Measurements from ENCODE around the gene SRRM2.

The SRRM2 gene

DNA sequence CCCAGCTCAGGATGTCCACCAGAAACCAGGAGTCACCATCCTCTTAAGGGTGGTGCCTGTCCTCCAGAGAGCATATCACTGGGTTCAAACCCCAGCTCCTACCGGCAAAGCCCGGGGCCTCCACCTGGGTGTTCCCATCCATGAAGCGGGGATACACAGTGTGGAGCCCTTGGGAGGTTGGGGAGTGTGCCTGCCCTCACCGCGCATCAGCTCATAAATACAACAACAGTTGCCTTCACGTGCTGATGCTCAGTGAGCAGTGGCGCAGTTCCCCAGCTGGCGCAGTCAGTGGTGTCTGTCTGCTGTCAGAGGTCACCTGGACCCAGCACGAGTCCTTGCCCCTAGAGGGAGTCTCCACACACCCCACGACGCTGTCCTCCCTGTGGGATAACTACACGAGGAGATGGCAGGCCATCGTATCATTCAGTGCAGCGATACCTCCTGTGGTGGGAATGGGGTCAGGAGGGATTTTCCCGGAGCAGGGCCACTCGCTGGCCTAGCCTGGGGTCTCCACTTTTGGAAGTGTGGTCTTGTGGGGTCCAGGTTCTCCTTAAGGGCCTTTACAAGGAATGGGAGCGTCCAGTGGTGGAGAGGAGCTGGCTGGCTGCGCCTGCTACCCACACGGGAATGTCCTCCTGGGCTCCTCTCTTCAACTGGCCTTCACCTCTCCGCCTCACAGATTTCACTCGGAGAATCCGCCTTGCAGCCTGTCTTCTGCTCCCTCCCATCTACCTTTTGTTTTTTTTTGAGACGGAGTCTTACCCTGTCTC is 26.9 kb downstream of the SRRM2 start:
- FAIRE-seq = no peak

DNA sequence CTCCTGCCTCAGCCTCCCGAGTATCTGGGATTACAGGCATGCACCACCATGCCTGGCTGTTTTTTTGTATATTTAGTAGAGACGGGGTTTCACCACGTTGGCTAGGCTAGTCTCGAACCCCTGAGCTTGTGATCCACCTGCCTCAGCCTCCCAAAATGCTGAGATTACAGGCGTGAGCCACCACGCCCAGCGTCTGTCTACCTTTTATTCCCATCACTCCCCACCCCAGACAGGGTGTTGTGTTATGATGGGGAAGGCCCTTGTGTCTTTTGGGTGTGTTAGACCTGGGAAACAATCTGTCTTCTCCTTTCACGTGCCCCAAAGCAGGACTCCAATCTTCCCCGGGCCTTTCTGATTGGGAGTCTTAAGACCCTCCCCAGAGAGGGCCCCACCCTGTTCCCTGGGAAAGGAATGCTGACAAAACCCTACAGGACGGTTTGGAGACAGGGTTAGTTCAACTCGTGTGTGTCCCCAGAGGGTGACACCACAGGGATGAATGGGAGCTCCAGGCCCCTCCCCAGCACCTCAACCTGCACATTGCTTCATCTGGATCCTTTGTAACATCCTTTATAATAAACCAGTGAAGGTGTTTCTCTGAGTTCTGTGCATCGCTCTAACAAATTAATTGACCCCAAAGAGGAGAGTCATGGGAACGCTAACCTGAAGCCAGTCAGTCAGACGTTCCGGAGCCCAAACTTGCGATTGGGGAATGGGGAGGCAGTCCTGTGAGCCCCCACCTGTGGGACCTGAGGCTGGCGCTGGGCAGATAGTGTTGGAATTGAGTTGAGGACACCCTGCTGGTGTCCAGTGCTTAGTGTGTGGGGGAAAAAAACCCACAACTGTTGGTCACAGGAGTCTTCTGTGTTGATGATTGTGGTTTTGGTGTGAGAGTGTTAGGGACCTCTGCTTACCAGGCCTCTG is 27.8 kb downstream of the SRRM2 start:
- FAIRE-seq = no peak

- no peak for FAIRE-seq
Observed at GRCh38 chr16:2782583-2783351, 30.3 kb downstream of the SRRM2 start.

DNA sequence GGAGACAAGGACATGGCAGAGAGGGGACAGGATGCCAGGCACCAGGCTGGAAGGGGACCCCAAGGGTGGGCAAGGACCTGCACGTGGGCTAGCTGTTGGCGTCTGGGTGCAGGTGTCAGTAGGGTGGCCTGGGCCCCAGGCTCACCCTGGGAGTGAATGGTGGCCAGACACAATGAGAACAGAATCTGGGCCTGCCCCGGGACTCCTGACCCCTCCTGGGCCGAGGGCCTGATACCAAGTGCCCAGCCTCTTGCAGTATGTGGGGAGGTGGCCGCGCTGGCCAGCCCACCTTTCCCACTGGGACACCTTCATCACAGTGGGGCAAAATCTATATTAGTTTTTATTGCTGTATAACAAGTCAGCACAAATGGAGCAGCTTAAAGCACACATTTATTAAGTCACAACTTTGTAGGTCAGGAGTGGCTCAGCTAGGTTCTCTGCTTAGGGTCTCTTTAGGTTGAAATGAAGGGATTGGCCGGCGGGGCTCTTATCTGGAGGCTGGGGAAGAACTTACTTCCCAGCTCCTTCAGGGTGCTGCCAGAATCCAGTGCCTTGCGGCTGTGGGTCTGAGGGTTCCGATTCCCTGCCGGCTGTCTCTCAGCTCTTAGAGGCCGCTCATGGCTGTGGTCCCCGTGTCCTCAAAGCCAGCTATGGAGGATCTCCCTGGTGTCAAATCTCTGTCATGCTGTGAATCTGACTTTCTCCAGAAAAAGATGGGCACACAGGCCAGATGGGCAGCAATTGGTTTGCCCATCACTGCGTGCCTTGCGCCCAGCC is 31.3 kb downstream of the SRRM2 start:
- no peak for FAIRE-seq

DNA sequence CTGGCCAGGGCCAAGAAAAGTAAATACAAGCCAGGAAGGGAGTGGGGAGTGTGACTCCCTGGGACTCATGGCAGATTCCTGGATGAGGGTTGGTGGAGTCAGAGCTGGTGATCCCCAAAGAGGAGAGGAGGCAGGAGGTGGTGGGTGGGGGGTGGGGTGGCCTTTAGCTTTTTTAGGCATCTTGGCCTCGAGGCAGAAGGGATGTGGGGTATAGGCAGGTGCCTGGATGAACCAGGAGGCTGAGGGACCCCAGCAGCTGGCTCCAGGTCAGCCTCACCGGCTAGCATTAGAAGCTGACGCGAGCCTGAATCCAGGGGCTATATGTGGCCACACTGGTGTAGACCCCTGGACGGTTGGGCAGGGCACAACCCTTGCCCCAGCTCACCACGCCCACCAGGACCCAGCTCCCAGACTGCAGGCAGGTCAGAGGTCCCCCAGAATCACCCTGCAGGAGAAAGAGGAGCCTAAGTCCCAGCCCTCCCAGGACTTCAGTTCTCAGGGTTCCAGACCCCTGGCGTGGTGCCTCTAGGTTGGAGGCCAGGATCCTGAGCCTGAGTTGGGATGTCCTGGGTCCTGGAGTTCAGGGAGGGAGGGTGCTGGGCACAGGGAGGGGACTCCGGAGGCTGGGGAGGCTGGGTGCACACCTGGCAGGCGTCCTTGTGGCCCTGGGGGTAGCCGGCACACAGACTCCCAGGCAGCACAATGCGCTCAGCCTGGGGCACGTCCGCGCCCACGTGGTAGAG is 32.1 kb downstream of the SRRM2 start:
- no peak for FAIRE-seq

- FAIRE-seq = no peak
Observed at GRCh38 chr16:2785101-2785991, 32.9 kb downstream of the SRRM2 start.

DNA sequence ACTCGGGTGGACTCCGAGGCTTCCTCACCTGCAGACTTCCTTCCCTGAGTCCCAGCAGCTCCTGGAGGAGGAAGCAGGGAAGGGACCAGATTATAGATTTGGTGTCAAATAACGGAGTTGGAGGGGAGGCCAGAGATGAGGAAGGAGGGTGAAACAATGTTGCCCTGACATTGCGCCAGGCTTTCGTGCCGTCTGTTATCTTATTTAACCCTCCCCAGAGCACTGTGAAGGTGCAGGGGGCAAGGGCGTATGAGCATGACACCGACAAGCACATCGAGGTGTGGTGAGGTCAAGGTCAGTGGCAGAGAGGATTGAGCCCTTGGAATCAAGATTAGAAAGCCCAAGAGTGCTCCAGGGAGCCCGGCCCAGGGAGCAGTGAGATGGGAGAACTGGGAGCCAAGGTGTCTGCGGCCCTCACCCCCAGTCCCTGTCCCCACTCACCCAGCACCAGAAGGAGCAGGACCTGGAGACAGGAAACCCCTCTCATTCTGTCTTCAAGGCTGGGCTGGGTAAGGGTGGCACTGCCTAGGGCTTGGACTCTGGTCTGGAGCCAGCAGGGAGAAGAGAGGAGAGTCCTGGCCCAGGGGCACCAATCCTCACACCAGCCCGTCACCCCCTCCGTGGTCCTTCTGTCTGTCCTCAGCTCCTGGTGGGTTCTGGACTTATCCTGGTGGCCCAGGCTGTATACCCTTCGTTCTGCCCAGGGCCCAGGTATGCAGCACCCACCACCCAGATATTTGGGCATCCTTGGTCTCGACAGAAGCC is 33.8 kb downstream of the SRRM2 start:
- no peak for FAIRE-seq

GRCh38 chr16:2786826-2787151 is 34.4 kb downstream of the SRRM2 start:
- no peak for FAIRE-seq

- no peak for FAIRE-seq
Observed at GRCh38 chr16:2787406-2787805, 35.0 kb downstream of the SRRM2 start, which contains the start of gene PRSS33. Gene PRSS33, minus strand, starts transcription at chr16:2787560. Its CDS starts 1,013 bp downstream, at chr16:2786547.

- no peak for FAIRE-seq
Observed at GRCh38 chr16:2787961-2788360, 35.5 kb downstream of the SRRM2 start.

DNA sequence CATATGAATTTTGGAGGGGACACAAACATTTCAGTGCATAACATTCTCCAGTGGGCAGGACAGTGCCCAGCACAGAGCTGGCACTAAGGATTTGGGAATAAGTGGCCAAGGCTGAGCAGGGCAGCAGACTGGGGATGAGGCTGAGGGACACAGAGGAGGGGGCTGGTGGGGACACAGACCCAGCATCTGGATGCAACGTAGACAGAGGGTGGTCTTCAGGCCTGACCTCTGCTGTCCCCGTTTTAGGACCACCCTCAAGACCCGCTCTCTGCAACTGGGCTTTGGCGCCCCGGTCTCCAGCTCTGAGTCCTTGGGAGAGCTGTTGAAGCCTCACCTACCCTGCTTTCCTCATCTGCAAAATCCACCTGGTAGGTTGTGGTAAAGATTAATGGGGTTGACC is 38.2 kb downstream of the SRRM2 start:
- FAIRE-seq = no peak

DNA sequence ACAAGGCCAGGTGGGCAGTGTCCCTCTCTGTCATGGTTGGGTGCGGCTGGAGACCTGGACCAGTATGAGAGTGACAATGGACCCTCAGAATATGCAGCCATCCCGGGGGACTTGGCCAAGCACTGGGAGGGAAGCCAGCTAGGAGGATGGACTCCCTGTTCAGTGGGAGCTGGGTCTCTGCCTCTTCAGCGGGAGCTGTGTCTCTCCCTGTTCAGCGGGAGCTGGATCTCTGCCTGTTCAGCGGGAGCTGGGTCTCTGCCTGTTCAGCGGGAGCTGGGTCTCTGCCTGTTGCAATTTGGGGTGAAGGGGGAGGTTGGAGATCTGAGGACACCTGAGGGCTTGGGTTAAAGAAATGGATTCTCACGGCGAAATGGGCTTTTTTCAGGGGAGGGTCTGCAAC is 38.7 kb downstream of the SRRM2 start:
- FAIRE-seq = no peak

DNA sequence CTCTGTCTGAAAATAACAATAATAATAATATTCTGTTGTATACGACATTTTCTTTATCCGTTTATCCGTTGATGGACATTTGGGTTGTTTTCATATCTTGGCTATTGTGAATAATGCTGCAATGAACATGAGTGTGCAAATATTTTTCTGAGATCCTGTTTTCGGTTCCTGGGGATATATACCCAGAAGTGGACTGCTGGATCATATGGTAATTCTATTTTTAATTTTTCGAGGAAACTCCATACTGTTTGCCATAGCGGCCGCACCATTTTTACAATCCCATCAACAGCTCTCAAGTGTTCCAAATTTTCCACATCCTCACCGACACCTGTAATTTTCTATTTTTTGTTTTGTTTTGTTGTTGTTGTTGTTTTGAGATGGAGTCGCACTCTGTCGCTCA is 40.5 kb downstream of the SRRM2 start:
- no peak for FAIRE-seq

- no peak for FAIRE-seq
Observed at GRCh38 chr16:2795395-2796143, 43.1 kb downstream of the SRRM2 start.

DNA sequence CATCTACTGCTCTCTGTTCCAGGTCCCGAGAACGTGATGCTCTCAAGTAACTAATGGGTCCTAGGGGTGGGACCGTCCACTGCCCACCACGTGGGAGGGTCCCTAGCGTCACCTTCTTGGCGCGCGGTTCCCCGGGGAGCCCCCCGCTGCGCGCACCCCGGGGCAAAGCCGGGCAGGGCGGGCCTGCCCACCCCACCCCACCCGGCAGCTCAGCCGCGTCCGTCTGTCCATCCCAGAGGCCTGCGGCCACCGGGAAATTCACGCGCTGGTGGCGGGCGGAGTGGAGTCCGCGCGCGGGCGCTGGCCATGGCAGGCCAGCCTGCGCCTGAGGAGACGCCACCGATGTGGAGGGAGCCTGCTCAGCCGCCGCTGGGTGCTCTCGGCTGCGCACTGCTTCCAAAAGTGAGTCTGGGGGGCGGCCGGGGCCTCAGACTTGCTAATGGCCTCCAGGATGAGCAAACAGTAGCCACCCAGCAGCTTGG is 46.3 kb downstream of the SRRM2 start:
- no peak for FAIRE-seq

DNA sequence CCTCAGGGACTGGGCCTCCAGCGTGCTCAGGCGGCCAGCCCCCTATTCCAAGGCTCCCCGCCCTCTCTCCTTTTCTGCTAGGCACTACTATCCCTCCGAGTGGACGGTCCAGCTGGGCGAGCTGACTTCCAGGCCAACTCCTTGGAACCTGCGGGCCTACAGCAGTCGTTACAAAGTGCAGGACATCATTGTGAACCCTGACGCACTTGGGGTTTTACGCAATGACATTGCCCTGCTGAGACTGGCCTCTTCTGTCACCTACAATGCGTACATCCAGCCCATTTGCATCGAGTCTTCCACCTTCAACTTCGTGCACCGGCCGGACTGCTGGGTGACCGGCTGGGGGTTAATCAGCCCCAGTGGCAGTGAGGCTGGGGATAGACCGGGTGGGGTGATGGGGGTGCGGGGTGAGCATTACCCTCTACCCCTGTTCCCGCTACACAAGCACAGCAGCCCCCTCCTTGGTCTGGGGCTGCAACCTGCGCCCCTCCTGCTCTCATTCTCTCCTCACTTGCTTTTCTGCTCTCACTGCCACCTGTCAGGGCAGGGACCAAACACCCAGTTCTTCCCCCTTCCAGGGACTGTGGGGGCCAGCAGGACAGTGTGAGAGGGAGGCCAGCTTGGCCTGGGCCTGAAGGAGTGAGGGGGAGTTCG is 46.9 kb downstream of the SRRM2 start:
- FAIRE-seq = no peak

GRCh38 chr16:2799859-2800226 is 47.4 kb downstream of the SRRM2 start:
- no peak for FAIRE-seq

GRCh38 chr16:2803545-2804195 is 51.2 kb downstream of the SRRM2 start:
- FAIRE-seq = no peak
